GM12892 (cell line): ENCODE results near the gene MCAT.

Experiments used
- DNase-seq: peaks from one replicate; pipeline ENCODE4 v3.0.0; 2011; ENCODE audit not compliant: insufficient read length
- FAIRE-seq: peaks from 2 replicates; lab custom pipeline; 2011; peaks lifted over from hg19 to GRCh38; lab: Jason Lieb, UNC
- POLR2A ChIP-seq: IDR thresholded peaks from 2 replicates; pipeline ENCODE4 v1.6.1; 2011; ENCODE audit warnings: low read depth, low read length, control low read depth
- POLR2AphosphoS5 ChIP-seq: IDR thresholded peaks from 2 replicates; pipeline ENCODE4 v1.6.1; 2011; ENCODE audit warnings: low read depth, low read length, control low read depth
- TAF1 ChIP-seq: IDR thresholded peaks from 2 replicates; pipeline ENCODE4 v1.6.1; 2011; ENCODE audit warnings: low read depth, mild to moderate bottlenecking, control low read depth, low read length, borderline replicate concordance

The MCAT gene

GRCh38 chr22:43181321-43182076 lies 38.3 kb upstream of the MCAT start:
- TF ChIP-seq TAF1 (no peak), POLR2AphosphoS5 (no peak), POLR2A (no peak)
- DNase-seq (no peak), FAIRE-seq (no peak)

GRCh38 chr22:43180670-43181069 lies 37.5 kb upstream of the MCAT start:
- TF ChIP-seq POLR2A (no peak), POLR2AphosphoS5 (no peak), TAF1 (no peak)
- no peak for DNase-seq
- no peak for FAIRE-seq

GRCh38 chr22:43179911-43180195 lies 36.7 kb upstream of the MCAT start:
- TF ChIP-seq TAF1 (no peak), POLR2A (no peak), POLR2AphosphoS5 (no peak)
- FAIRE-seq: peak; percentile 58
- no peak for DNase-seq

- DNase-seq (no peak), FAIRE-seq (no peak)
- TF ChIP-seq POLR2A (no peak), POLR2AphosphoS5 (no peak), TAF1 (no peak)
Observed at GRCh38 chr22:43179146-43179910, 36.1 kb upstream of the MCAT start.

- TF ChIP-seq POLR2AphosphoS5 (no peak), POLR2A (no peak), TAF1 (no peak)
- FAIRE-seq (no peak), DNase-seq (no peak)
Observed at GRCh38 chr22:43177479-43177878, 34.3 kb upstream of the MCAT start.

- no peak for FAIRE-seq
- no peak for DNase-seq
- TF ChIP-seq POLR2AphosphoS5: no peak
- TF ChIP-seq POLR2A: no peak
- TF ChIP-seq TAF1: no peak
Observed at GRCh38 chr22:43176090-43176489, 32.9 kb upstream of the MCAT start.

- FAIRE-seq (no peak), DNase-seq (no peak)
- no peak for TF ChIP-seq POLR2A
- TF ChIP-seq POLR2AphosphoS5: no peak
- TF ChIP-seq TAF1: no peak
Observed at GRCh38 chr22:43174941-43175531, 31.8 kb upstream of the MCAT start.

GRCh38 chr22:43173976-43174720 lies 30.9 kb upstream of the MCAT start:
- DNase-seq: no peak
- TF ChIP-seq TAF1 (no peak), POLR2AphosphoS5 (no peak), POLR2A (no peak)
- FAIRE-seq: no peak

GRCh38 chr22:43173566-43173965 lies 30.4 kb upstream of the MCAT start:
- no peak for TF ChIP-seq POLR2AphosphoS5
- no peak for TF ChIP-seq TAF1
- no peak for TF ChIP-seq POLR2A
- no peak for FAIRE-seq
- DNase-seq: no peak

GRCh38 chr22:43172191-43172590 lies 29.0 kb upstream of the MCAT start:
- FAIRE-seq: no peak

GRCh38 chr22:43171607-43172006 lies 28.4 kb upstream of the MCAT start:
- FAIRE-seq (no peak), DNase-seq (no peak)
- TF ChIP-seq POLR2A (no peak), POLR2AphosphoS5 (no peak), TAF1 (no peak)

More at GRCh38 chr22:43172191-43172590, 29.0 kb upstream of the MCAT start:
- no peak for TF ChIP-seq POLR2A
- no peak for TF ChIP-seq TAF1
- DNase-seq: no peak
